ENCODE measurements around the gene GPSM3.

GPSM3 gene

DNA sequence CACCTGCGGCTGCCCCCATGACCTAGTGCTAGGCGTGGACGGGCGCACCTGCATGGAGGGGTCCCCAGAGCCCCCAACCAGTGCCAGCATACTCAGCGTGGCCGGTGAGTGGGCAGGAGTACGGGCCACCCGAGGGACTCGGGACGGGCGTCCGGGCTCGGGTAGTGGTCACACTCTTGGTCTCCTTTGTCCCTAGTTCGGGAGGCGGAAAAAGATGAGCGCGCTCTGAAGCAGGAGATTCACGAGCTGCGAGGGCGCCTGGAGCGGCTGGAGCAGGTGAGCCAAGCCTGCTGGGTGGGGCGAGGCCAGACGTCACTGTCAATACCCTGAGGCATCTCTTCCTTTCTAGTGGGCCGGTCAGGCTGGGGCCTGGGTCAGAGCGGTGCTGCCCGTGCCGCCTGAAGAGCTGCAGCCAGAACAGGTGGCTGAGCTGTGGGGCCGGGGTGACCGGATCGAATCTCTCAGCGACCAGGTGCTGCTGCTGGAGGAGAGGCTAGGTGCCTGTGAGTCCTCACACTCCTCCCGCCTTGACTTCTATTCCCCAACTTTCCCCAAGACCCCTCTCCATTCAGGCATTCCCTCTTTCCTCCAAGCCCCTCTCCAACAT is 25.2 kb downstream of the GPSM3 start:
- DNase-seq (ENCODE audit: low spot score) = no peak
- TF ChIP-seq, protein P1, sequence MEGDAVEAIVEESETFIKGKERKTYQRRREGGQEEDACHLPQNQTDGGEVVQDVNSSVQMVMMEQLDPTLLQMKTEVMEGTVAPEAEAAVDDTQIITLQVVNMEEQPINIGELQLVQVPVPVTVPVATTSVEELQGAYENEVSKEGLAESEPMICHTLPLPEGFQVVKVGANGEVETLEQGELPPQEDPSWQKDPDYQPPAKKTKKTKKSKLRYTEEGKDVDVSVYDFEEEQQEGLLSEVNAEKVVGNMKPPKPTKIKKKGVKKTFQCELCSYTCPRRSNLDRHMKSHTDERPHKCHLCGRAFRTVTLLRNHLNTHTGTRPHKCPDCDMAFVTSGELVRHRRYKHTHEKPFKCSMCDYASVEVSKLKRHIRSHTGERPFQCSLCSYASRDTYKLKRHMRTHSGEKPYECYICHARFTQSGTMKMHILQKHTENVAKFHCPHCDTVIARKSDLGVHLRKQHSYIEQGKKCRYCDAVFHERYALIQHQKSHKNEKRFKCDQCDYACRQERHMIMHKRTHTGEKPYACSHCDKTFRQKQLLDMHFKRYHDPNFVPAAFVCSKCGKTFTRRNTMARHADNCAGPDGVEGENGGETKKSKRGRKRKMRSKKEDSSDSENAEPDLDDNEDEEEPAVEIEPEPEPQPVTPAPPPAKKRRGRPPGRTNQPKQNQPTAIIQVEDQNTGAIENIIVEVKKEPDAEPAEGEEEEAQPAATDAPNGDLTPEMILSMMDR (IDR thresholded peaks at IDR 0.05; ENCODE audit: extremely low read depth, missing control alignments) = no peak

DNA sequence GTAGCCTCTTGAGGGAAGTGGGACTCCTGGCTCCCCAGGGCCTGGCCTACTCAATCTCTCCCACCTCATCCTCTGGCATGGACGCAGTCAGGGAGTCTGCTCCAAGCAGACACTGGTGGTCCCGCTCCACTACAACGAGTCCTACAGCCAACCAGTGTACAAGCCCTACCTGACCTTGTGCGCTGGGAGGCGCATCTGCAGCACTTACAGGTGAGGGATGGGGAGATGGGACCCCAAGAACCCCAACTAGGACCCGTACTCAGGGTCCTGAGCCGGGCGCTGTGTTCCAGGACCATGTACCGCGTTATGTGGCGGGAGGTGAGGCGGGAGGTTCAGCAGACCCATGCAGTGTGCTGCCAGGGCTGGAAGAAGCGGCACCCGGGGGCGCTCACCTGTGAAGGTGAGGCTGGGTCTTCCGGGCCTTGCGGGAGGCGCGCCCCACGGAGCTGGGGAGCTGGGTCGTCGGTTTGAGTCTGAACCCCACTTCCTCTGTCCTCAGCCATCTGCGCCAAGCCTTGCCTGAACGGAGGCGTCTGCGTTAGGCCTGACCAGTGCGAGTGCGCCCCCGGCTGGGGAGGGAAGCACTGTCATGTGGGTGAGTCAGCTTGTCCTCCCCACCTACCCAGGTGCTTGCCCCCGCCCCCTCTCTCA is 25.9 kb downstream of the GPSM3 start:
- no peak for DNase-seq (ENCODE audit: low spot score)
- TF ChIP-seq, protein P1 (IDR thresholded peaks at IDR 0.05; ENCODE audit: extremely low read depth, missing control alignments) = no peak

DNA sequence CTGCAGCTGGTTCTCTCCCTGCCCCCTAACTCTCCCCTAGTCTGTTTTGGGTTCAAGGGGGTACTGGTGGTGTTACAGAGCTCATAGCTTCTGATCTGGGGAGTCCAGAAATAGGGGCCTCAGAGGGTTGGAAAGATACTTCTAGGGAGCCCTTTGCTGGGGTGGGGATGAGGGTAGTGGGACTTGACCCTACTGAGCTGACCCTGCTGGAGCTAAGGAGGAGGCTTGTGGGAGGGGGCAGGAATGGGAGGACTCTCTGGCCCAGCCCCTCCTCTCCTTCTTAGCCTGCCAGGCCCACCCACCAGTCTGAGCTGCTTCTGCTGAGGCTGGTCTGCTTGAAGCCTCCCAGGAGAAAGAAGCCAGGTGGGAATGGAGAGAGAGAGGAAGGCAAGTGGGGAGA is 28.1 kb downstream of the GPSM3 start, which contains the start of gene EGFL8:
Gene EGFL8 (plus strand): TSS at position 301 of the 400 bp plus-strand sequence. CDS start 1,571 bp downstream, outside the sequence.
- TF ChIP-seq, protein P1 (IDR thresholded peaks at IDR 0.05; ENCODE audit: extremely low read depth, missing control alignments) = no peak
- DNase-seq (ENCODE audit: low spot score) = no peak

DNA sequence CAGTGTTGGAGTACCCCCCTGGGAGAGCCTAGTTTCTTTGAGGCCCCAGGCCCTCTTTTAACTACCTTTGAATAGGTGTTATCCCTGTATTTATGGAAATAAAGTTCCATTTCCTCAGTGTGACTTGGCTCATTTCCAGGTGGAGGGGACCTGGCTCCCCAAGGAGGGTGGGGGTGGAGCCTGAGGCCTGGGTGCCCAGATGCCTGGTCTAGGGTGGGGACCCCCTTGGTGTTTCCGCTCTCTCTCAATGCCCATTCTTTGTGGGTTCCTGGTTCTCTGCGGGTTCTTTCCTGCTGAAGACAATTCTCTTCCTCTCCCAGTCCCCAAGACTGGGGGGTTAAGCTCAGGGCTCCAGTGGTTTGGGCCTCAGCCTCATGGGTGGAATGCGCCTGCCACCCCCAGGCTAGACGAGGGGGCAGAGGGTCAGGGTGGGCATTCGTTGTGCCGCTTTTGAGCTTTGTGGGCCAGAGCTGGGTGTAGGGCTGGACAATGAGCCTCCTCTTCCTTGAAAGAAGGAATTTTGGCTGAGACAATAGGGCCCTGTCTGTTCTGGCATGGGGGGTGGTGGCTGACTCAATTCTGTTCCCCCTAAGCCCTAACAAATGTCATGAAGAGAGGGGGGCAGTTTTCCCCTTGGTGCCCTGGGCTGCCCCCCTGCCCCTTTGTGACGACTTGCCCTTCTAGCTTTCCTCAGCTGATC is 28.7 kb downstream of the GPSM3 start:
- TF ChIP-seq, protein P1 (IDR thresholded peaks at IDR 0.05; ENCODE audit: extremely low read depth, missing control alignments) = no peak
- no peak for DNase-seq (ENCODE audit: low spot score)

DNA sequence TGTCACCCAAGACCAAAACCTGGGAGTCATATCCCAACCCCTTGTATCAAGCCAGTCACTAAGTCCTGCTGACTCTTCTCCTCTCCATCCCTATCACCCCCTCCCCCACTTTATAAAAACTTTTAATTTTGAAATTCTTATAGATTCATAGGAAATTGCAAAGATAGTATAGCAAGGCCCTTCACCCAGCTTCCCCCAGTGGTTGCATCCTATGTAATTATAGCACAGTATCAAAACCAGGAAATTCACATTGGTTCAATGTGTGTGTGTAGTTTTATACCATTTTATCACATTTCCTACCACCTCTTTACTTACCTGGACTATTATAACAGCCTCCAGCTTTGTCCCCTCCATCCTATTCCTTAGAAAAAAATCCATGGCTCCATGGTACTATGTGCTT is 34.4 kb downstream of the GPSM3 start:
- TF ChIP-seq, protein P1 (IDR thresholded peaks at IDR 0.05; ENCODE audit: extremely low read depth, missing control alignments) = no peak
- DNase-seq (ENCODE audit: low spot score) = no peak

DNA sequence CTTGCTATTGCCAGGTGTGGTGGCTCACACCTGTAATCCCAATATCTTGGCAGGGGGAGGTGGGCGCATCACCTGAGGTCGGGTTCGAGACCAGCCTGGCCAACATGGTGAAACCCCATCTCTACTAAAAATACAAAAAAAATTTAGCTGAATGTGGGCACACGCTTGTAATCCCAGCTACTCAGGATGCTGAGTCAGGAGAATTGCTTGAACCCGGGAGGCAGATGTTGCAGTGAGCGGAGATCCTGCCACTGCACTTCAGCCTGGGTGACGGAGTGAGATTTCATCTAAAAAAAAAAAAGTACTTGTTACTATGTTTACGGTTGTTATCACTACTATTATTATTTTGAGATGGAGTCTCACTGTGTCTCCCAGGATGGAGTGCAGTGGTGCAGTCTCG is 35.6 kb downstream of the GPSM3 start:
- TF ChIP-seq, protein P1 (IDR thresholded peaks at IDR 0.05; ENCODE audit: extremely low read depth, missing control alignments) = no peak
- DNase-seq (ENCODE audit: low spot score) = no peak

Data from GM20000 (cell line).